Measurements from ENCODE around the gene RAB26. TPM values are rescaled to one million over a fixed set of nuclear protein-coding genes. Genes with fewer than 3 reads are reported as not detected.
A peak's percentile ranks its signal among the peaks of the same experiment; 100 is the strongest.
"Not testable (repeated sequence)": the region's sequence is repeated elsewhere in the genome, so short reads cannot be mapped to it uniquely, and the experiment has no call there.

Gene RAB26
- total RNA-seq = 0.83 TPM

GRCh38 chr16:2147981-2148671, at the start of gene RAB26:
TSS of gene RAB26 (plus strand) at chr16:2148625. CDS start at chr16:2148784, 159 bp downstream.
- DNase-seq (ENCODE audit: low spot score) = peak; percentile 90

GRCh38 chr16:2101581-2101980, 46.8 kb upstream of the RAB26 start:
- not testable (repeated sequence) for DNase-seq (ENCODE audit: low spot score)

- no peak for DNase-seq (ENCODE audit: low spot score)
Measured at GRCh38 chr16:2102471-2102870, 46.0 kb upstream of the RAB26 start.

GRCh38 chr16:2104464-2104863, 44.0 kb upstream of the RAB26 start:
- DNase-seq (ENCODE audit: low spot score) = not testable (repeated sequence)

GRCh38 chr16:2105291-2105690, 43.1 kb upstream of the RAB26 start:
- not testable (repeated sequence) for DNase-seq (ENCODE audit: low spot score)

GRCh38 chr16:2105769-2106168, 42.7 kb upstream of the RAB26 start:
- DNase-seq (ENCODE audit: low spot score) = not testable (repeated sequence)

- not testable (repeated sequence) for DNase-seq (ENCODE audit: low spot score)
Measured at GRCh38 chr16:2106211-2106610, 42.2 kb upstream of the RAB26 start.

- DNase-seq (ENCODE audit: low spot score) = not testable (repeated sequence)
Measured at GRCh38 chr16:2107121-2107790, 41.2 kb upstream of the RAB26 start.

- not testable (repeated sequence) for DNase-seq (ENCODE audit: low spot score)
Measured at GRCh38 chr16:2107791-2108125, 40.7 kb upstream of the RAB26 start.

- not testable (repeated sequence) for DNase-seq (ENCODE audit: low spot score)
Measured at GRCh38 chr16:2108446-2109270, 39.8 kb upstream of the RAB26 start.

GRCh38 chr16:2109271-2109580, 39.2 kb upstream of the RAB26 start:
- DNase-seq (ENCODE audit: low spot score) = not testable (repeated sequence)

GRCh38 chr16:2109872-2110271, 38.6 kb upstream of the RAB26 start:
- not testable (repeated sequence) for DNase-seq (ENCODE audit: low spot score)

- not testable (repeated sequence) for DNase-seq (ENCODE audit: low spot score)
Measured at GRCh38 chr16:2110332-2111008, 38.0 kb upstream of the RAB26 start.

- not testable (repeated sequence) for DNase-seq (ENCODE audit: low spot score)
Measured at GRCh38 chr16:2111009-2111353, 37.4 kb upstream of the RAB26 start.

- DNase-seq (ENCODE audit: low spot score) = not testable (repeated sequence)
Measured at GRCh38 chr16:2111412-2112335, 36.8 kb upstream of the RAB26 start.

- DNase-seq (ENCODE audit: low spot score) = not testable (repeated sequence)
Measured at GRCh38 chr16:2112539-2113106, 35.8 kb upstream of the RAB26 start.

- DNase-seq (ENCODE audit: low spot score) = not testable (repeated sequence)
Measured at GRCh38 chr16:2114225-2114624, 34.2 kb upstream of the RAB26 start.

GRCh38 chr16:2114885-2115590, 33.4 kb upstream of the RAB26 start:
- DNase-seq (ENCODE audit: low spot score) = not testable (repeated sequence)

- no peak for DNase-seq (ENCODE audit: low spot score)
Measured at GRCh38 chr16:2115591-2115973, 32.8 kb upstream of the RAB26 start.

GRCh38 chr16:2116428-2116827, 32.0 kb upstream of the RAB26 start:
- DNase-seq (ENCODE audit: low spot score) = not testable (repeated sequence)
